Naive thymus-derived CD8-positive, alpha-beta T cell (primary cell): ENCODE measurements around the gene PTH1R. TPM values are rescaled to one million over a fixed set of nuclear protein-coding genes. Genes with fewer than 3 reads are reported as not detected.

Experiments used
- ATAC-seq, 2 donors: fragments of 150-1000 bp; cut with Tn5 transposase in 1 of 2; sonication (Bioruptor Pico), chemical (Tn5 transposase) in 1 of 2; 1 replicate in 1 of 2; 2 replicates in 1 of 2; pipeline ENCODE4 v1.10.0; 2021; ENCODE audit warnings: mild to moderate bottlenecking in 2 of 2, moderate library complexity in 2 of 2
- POLR2A ChIA-PET: fragments of 350-600 bp; sonication (Branson Sonifier 250); formaldehyde crosslinking; loops from one replicate; lab custom pipeline; 2021; ENCODE audit warnings: antibody characterized with exemption; lab: Charles Lee
- DNase-seq, 10 donors: peaks; one replicate each; pipeline versions ENCODE4 v3.0.0 to v3.0.0-alpha.2; 2020 to 2022
- H3K27ac Mint-ChIP-seq, 10 donors: one replicate each; pipeline ENCODE4 v1.8.0; 2020 to 2022; ENCODE audit warnings: mild to moderate bottlenecking in 10 of 10, mixed read lengths in 10 of 10, moderate library complexity in 4 of 10, inconsistent platforms in 1 of 10
- H3K27me3 Mint-ChIP-seq, 5 donors: one replicate each; pipeline ENCODE4 v1.8.0; 2021 to 2022; ENCODE audit warnings: mixed read lengths in 5 of 5
- H3K36me3 Mint-ChIP-seq, 3 donors: one replicate each; pipeline ENCODE4 v1.8.0; 2020 to 2022; ENCODE audit warnings: mixed read lengths in 3 of 3, mild to moderate bottlenecking in 2 of 3, inconsistent platforms in 1 of 3
- H3K4me1 Mint-ChIP-seq, 4 donors: one replicate each; pipeline ENCODE4 v1.8.0; 2021 to 2022; ENCODE audit warnings: mixed read lengths in 4 of 4
- H3K4me3 Mint-ChIP-seq, 10 donors: one replicate each; pipeline ENCODE4 v1.8.0; 2020 to 2022; ENCODE audit warnings: mild to moderate bottlenecking in 10 of 10, mixed read lengths in 10 of 10, moderate library complexity in 6 of 10, inconsistent platforms in 1 of 10
- H3K9me3 Mint-ChIP-seq, 9 donors: one replicate each; pipeline ENCODE4 v1.8.0; 2020 to 2022; ENCODE audit warnings: mixed read lengths in 9 of 9, mild to moderate bottlenecking in 3 of 9, inconsistent platforms in 1 of 9, moderate library complexity in 1 of 9
- polyA plus RNA-seq, 3 donors: library from polyadenylated mRNA; unstranded; fragments of 300-500 nt; fragmentation: Illumina TruSeq; gene quantifications; one replicate each; pipeline ENCODE4 v1.2.3, GENCODE V29; 2021
- total RNA-seq, 8 experiments: library from RNA in 2 of 8; stranded (reverse) in 2 of 8; gene quantifications; one replicate each; pipeline ENCODE4 v1.2.3 and lab custom pipeline; 2021 to 2026

The PTH1R gene
- total and polyA plus RNA-seq, 5 experiments from 2014 or later: not detected

DNA sequence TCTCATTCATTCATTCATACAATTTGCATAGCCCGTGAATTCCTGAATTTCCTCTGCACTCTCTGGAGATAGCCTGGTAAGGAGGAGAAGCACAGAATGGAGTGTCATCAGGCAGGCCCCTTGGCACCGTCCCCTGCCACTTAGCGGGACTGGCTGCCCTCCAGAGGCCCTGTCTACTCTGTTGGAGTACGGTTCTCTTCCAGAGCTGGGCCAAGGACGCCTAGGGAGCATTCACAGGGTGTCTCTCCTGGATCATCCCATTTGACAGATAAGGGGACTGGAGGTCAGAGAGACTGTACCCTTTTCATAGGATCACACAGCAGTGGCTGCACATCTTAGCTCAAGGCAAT is 48.0 kb downstream of the PTH1R start:
- H3K27ac Mint-ChIP-seq: peak overlapping the region; percentile 20 to 88 (median 70)
- H3K27me3 Mint-ChIP-seq: no peaks in the 10 kb centered on the region
- no peak for ATAC-seq
- H3K36me3 Mint-ChIP-seq: peaks cover 6 to 59% (median 21%) of the 10 kb centered on the region in 3 donors
- H3K4me3 Mint-ChIP-seq: peak overlapping the region in 1 of 10 donors; percentile 43
- peaks cover 0 to 9% (median 3%) of the 10 kb centered on the region in 9 donors for H3K9me3 Mint-ChIP-seq
- DNase-seq: peak in 1 of 10 donors; percentile 18
- peaks cover 23 to 73% (median 42%) of the 10 kb centered on the region in 4 donors for H3K4me1 Mint-ChIP-seq
- POLR2A ChIA-PET: interaction anchor here (1.5 kb wide), 1 partner anchor 54 kb away, joined by 4 read pairs; the partner anchor contains the start of gene NBEAL2

DNA sequence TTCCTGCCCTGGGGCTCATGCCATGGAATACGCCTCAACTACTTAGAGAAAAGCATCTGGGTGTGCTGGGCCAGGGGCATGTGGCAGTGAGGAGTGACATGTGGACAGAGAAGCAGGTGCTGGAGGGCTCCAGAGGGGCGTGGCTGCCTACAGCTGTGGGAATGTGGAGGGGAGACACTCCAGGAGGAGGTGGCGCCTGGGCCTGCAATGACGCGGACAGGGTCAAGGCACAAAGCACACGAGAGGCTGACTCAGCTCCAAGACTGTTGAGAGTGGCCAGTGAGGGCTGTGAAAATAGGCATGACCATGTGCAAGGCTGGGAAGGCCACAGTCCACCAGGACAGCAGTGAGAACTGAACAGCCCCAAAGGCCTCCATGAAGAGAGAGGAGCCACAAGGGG is 48.5 kb downstream of the PTH1R start:
- H3K36me3 Mint-ChIP-seq: peaks cover 6 to 58% (median 21%) of the 10 kb centered on the region in 3 donors

DNA sequence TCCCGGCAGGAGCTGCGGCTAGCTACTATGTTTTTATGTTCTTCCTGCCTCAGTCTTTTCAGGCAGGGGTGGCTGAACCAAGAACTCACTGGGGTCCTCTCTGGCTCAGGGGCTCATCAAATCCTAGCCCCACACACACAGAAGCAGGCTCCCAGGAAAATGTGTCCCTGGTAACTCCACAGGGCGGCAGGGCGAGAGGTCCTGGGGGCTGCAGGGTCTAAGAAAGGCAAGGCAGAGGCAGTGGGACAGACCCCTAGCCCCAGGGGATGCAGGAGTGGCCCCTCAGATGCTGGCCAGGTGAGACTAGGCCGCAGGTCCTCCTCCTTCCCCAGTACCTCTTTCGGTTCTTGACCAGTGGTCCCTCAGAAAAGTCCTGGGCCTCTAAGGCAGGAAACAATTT is 48.9 kb downstream of the PTH1R start:
- Mint-ChIP-seq H3K4me1 (peaks cover 28 to 82% (median 51%) of the 10 kb centered on the region in 4 donors), H3K27me3 (no peaks in the 10 kb centered on the region), H3K9me3 (peaks cover 0 to 9% (median 3%) of the 10 kb centered on the region in 9 donors), H3K27ac (peak overlapping the region in 8 of 10 donors; percentile 43 to 88 (median 81)), H3K36me3 (peaks cover 6 to 55% (median 21%) of the 10 kb centered on the region in 3 donors), H3K4me3 (peak overlapping the region in 6 of 10 donors; percentile 27 to 73 (median 60))
- ATAC-seq (no peak), DNase-seq (peak in 1 of 10 donors; percentile 11)
- POLR2A ChIA-PET: interaction anchor here (1.5 kb wide), 1 partner anchor 53 kb away, joined by 4 read pairs; the partner anchor contains the start of gene NBEAL2

More for the DNA sequence above, 48.5 kb downstream of the PTH1R start:
- peak overlapping the region in 4 of 10 donors; percentile 43 to 60 (median 58) for H3K4me3 Mint-ChIP-seq
- H3K27me3 Mint-ChIP-seq: no peaks in the 10 kb centered on the region
- ATAC-seq (no peak), DNase-seq (peak in 1 of 10 donors; percentile 42)
- POLR2A ChIA-PET: interaction anchor here (1.5 kb wide), 1 partner anchor 53 kb away, joined by 4 read pairs; the partner anchor contains the start of gene NBEAL2
- peaks cover 0 to 9% (median 3%) of the 10 kb centered on the region in 9 donors for H3K9me3 Mint-ChIP-seq
- H3K27ac Mint-ChIP-seq: peak overlapping the region in 9 of 10 donors; percentile 31 to 88 (median 66)
- H3K4me1 Mint-ChIP-seq: peaks cover 26 to 78% (median 47%) of the 10 kb centered on the region in 4 donors

DNA sequence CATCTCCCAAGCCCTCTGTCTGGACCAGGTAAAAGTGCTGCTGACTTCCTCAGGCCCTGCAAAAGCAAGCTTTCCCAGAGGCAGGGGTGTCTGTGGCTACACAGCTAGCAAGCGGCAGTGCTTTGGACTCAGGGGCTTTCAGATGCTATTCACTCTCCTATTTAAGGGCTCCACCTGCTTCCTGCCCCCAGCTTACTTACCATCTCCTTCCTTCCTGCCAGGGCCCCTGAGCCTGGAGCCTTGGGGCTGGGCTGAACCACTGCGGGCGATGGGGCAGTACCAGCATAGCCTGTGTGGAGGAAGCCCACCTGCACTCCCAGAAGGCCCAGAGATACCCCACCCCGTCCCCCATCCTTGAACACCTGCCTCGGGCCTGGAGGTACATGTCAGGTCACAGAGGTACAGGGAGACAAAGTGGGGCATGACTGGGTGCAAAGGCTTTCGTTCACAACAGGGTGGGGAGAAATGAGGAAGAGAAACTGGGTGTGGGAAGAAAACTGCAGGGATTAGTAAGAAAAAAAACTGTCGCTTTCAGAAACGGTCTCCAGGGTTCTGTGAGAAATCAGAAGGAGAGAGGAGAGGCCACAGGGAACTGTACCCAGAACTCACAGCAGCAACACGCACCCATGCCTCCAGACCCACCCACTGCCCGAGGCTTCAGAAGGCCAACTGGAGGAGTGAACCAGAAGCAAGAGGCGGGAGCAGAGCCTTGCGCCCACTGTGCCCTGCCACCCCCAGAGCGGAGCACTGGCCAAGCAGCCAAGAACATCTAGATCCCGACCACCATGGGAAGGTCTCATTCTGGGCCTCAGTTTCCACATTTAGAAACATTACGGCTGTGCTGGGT is 49.6 kb downstream of the PTH1R start:
- peaks cover 32 to 88% (median 57%) of the 10 kb centered on the region in 4 donors for H3K4me1 Mint-ChIP-seq
- H3K27me3 Mint-ChIP-seq: no peaks in the 10 kb centered on the region
- DNase-seq: peak in 2 of 10 donors; percentile 17 to 61
- peak; percentile 39 to 68 for ATAC-seq
- H3K36me3 Mint-ChIP-seq: peaks cover 6 to 50% (median 19%) of the 10 kb centered on the region in 3 donors
- peaks cover 0 to 9% (median 3%) of the 10 kb centered on the region in 9 donors for H3K9me3 Mint-ChIP-seq
- POLR2A ChIA-PET: interaction anchor here (1.5 kb wide), 1 partner anchor 52 kb away, joined by 4 read pairs; the partner anchor contains the start of gene NBEAL2
- peak overlapping the region in 9 of 10 donors; percentile 8 to 73 (median 62) for H3K4me3 Mint-ChIP-seq
- H3K27ac Mint-ChIP-seq: peak overlapping the region; percentile 43 to 89 (median 82)

DNA sequence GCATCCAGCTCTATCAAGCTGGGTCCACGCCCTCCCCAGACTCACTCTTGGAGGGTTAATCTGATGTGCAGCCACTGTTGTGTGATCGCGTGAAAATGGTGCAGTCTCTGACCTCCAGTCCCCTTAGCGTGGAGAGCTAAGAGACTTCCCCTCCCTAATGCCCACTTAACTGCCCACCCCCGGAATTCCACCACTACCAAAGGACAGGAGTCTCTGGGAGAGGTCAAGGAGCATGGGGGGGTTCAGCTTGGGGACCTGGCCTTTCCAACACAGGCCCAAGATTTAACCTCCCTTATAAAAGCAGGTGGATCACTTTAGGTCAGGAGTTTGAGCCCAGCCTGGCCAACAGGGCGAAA is 50.2 kb downstream of the PTH1R start:
- POLR2A ChIA-PET: interaction anchor here (1.0 kb wide), 1 partner anchor 60 kb away, joined by 4 read pairs; no protein-coding TSS in a partner anchor
- Mint-ChIP-seq H3K9me3 (peaks cover 0 to 9% (median 3%) of the 10 kb centered on the region in 9 donors), H3K4me1 (peaks cover 32 to 92% (median 62%) of the 10 kb centered on the region in 4 donors), H3K4me3 (peak overlapping the region in 2 of 10 donors; percentile 14 to 70), H3K36me3 (peaks cover 6 to 45% (median 19%) of the 10 kb centered on the region in 3 donors), H3K27ac (peak overlapping the region in 7 of 10 donors; percentile 43 to 89 (median 79)), H3K27me3 (no peaks in the 10 kb centered on the region)
- ATAC-seq (no peak), DNase-seq (peak in 1 of 10 donors; percentile 40)

DNA sequence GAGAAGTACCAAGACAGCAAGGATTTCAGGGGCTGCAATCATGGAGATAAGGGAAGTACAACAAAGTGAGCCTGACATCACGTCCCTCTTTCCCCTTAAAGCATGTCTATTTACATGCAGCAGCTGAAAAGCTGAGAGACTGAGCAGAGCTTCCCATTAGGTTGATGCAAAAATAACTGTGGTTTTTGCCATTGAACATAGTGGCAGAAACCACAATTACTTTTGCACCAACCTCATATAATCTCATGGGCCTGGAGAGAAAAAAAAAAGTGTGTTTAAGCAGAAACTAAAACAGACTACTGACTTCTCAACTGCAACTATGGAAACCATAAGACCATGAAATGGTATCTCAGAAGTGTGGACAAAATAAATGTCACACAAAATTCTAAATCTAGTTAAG is 50.8 kb downstream of the PTH1R start:
- Mint-ChIP-seq H3K27me3 (no peaks in the 10 kb centered on the region), H3K4me3 (peak overlapping the region in 7 of 10 donors; percentile 4 to 41 (median 18)), H3K9me3 (peaks cover 0 to 9% (median 3%) of the 10 kb centered on the region in 9 donors), H3K36me3 (peaks cover 6 to 40% (median 18%) of the 10 kb centered on the region in 3 donors), H3K27ac (peak overlapping the region in 7 of 10 donors; percentile 59 to 85 (median 79)), H3K4me1 (peaks cover 29 to 95% (median 66%) of the 10 kb centered on the region in 4 donors)
- ATAC-seq (peak in 1 of 2 donors; percentile 34), DNase-seq (peak in 2 of 10 donors; percentile 14 to 29)
- POLR2A ChIA-PET: interaction anchor here (0.6 to 1.0 kb wide), 2 partner anchors 59 to 459 kb away, joined by 4 to 7 read pairs; no protein-coding TSS in a partner anchor

DNA sequence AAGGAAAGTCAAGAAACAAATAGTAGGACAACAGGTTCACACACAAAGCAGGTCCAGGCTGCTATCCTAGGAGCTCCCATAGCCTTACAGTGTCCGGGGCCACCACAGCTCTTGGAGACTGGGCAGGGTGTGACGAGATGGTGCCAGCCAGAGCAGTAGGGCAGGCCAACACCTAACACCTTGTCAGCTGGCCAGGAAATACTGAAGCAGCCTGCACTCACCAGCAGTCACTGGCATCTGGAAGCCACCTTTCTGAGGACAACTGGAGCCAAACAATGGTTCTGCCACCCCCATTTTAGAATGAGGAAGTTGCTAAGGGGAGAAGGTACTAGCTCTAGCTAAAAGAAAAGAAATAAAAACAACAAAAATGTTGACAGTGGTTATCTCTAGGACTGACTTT is 51.8 kb downstream of the PTH1R start:
- Mint-ChIP-seq H3K4me1 (peaks cover 29 to 94% (median 70%) of the 10 kb centered on the region in 4 donors), H3K9me3 (peaks cover 0 to 9% (median 3%) of the 10 kb centered on the region in 9 donors), H3K27me3 (no peaks in the 10 kb centered on the region), H3K36me3 (peaks cover 6 to 36% (median 13%) of the 10 kb centered on the region in 3 donors), H3K27ac (peak overlapping the region in 9 of 10 donors; percentile 44 to 85 (median 82)), H3K4me3 (peak overlapping the region in 4 of 10 donors; percentile 5 to 48 (median 24))
- POLR2A ChIA-PET: interaction anchor here (0.7 kb wide), 2 partner anchors 15 to 18 kb away, joined by 3 to 8 read pairs; no protein-coding TSS in a partner anchor
- ATAC-seq (no peak), DNase-seq (peak in 1 of 10 donors; percentile 38)

DNA sequence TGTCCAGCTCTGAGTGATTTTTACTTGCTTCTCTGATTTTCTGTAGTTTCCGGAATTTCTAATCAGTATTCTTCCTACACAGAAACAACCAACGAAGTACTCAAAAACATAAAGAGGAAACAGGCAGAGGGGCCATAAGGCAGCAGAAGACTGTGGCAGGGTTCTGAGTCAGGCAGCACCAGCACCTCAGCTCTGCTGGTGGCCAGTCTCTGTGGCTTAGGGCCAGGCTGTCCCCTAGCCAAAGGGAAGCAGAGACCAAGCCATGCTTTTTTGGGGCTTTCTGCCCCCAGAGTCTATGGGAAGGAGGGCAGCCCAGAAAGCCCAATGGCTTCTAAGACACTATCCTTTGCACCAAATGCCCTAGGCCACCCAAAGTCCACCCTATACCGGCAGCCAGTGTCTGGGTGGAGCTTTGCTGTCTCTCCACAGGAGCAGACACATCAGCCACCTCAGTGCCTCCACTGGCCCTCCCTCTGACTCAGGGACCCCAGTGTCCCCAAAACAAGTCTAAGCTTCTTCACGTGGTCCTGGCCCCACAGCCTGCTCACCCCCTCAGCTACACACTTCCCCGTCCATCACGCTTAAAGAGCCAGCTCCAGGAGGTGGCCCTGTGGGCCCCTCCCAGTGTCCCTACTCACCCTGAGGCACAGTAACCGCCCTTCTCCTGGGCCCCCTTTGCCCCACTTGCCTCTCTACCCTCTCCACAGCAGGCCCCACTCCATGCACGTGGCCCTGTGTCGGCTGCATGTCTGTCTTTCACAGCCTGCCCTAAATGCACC is 52.8 kb downstream of the PTH1R start:
- peaks cover 31 to 97% (median 75%) of the 10 kb centered on the region in 4 donors for H3K4me1 Mint-ChIP-seq
- POLR2A ChIA-PET: interaction anchor here (0.7 to 1.2 kb wide), 3 partner anchors 16 to 46 kb away, joined by 3 read pairs; partner anchors contain the start of gene CCDC12
- no peak for ATAC-seq
- H3K4me3 Mint-ChIP-seq: peak overlapping the region in 2 of 10 donors; percentile 50 to 67
- H3K9me3 Mint-ChIP-seq: peaks cover 0 to 9% (median 3%) of the 10 kb centered on the region in 9 donors
- H3K36me3 Mint-ChIP-seq: peaks cover 6 to 39% (median 13%) of the 10 kb centered on the region in 3 donors
- no peaks in the 10 kb centered on the region for H3K27me3 Mint-ChIP-seq
- peak in 1 of 10 donors; percentile 45 for DNase-seq
- H3K27ac Mint-ChIP-seq: peak overlapping the region; percentile 8 to 92 (median 71)

DNA sequence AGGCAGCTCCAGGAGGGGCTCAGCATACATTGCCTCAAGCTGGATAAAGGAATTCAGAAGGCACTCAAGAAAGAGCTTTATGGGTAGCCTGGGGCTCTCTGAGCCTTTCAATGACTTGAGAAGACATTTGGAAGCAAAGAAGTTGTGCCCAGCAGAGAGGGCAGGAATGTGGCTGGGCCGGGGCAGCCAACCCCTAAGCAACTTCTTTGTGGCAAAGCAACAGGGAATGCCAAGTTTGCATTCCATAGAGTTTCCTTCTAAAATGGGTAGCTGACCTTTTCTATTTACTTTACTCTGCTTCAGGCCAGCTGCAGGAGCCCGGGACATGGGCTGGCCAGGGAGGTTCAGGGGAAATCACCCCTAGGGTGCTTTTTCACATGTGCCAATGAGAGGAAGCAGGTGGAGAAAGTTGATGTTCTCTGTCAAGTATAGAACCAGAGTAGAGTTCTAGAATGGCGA is 53.5 kb downstream of the PTH1R start:
- Mint-ChIP-seq H3K27me3 (no peaks in the 10 kb centered on the region), H3K4me1 (peaks cover 31 to 97% (median 75%) of the 10 kb centered on the region in 4 donors), H3K4me3 (peak overlapping the region in 2 of 10 donors; percentile 50 to 67), H3K27ac (peak overlapping the region in 8 of 10 donors; percentile 44 to 92 (median 76)), H3K36me3 (peaks cover 6 to 44% (median 15%) of the 10 kb centered on the region in 3 donors), H3K9me3 (peaks cover 0 to 9% (median 3%) of the 10 kb centered on the region in 9 donors)
- ATAC-seq (no peak), DNase-seq (peak in 1 of 10 donors; percentile 4)
- POLR2A ChIA-PET: interaction anchor here (1.1 to 1.2 kb wide), 2 partner anchors 16 to 45 kb away, joined by 3 read pairs; partner anchors contain the start of gene CCDC12

DNA sequence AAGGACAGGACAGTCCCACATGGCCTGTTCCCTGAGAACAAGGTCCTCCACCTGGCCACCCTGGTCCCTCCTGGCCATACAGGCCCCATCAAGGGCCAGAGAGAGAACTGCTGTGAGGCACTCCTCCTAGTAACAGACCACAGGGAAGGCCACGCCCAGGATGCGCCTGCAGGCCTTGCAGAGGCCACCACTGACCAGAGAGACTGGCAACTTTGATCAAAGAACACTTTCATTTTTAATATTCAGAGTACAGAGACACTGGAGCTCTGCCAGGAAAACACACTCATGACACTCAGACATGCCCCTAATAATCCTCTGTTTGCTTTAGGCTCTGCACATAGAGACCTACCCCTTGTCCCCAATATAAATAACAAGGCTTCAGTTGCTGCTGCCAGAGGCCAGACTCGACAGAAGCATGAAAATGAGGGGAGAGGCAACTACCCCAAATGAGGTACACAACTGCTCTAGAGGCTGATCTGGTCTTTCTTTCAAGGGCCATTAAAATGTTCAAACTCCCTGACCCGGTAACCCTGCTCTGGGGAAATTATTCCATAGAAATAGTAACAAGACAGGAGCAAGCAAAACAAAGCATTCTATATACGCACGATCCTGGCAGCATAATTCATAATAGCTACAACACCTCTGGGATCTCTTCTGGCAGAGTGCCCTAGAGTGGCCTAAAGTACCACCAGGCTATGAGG is 54.3 kb downstream of the PTH1R start:
- ATAC-seq (no peak), DNase-seq (no peak)
- Mint-ChIP-seq H3K9me3 (peaks cover 0 to 9% (median 3%) of the 10 kb centered on the region in 9 donors), H3K27ac (peak overlapping the region; percentile 43 to 87 (median 82)), H3K27me3 (no peaks in the 10 kb centered on the region), H3K4me1 (peaks cover 31 to 97% (median 74%) of the 10 kb centered on the region in 4 donors), H3K4me3 (peak overlapping the region in 5 of 10 donors; percentile 4 to 58 (median 25)), H3K36me3 (peaks cover 6 to 50% (median 16%) of the 10 kb centered on the region in 3 donors)
- POLR2A ChIA-PET: interaction anchor here (1.2 kb wide), 1 partner anchor 44 kb away, joined by 3 read pairs; the partner anchor contains the start of gene CCDC12
